Sigmoid colon (tissue), 4 donors: ENCODE data around the gene OTUD4.

ENCODE experiments used
- EP300 ChIP-seq, 4 donors: sonication (generic); formaldehyde crosslinking; IDR thresholded peaks; one replicate each; pipeline ENCODE4 v1.6.1; 2017; ENCODE audit warnings: antibody characterized with exemption in 4 of 4
- POLR2A ChIP-seq, 2 donors: fragments of 450-650 bp; IDR thresholded peaks; one replicate each; pipeline ENCODE4 v1.6.1; 2016; ENCODE audit warnings: antibody characterized with exemption in 2 of 2, mild to moderate bottlenecking in 2 of 2, moderate library complexity in 2 of 2
- POLR2AphosphoS5 ChIP-seq, 4 donors: sonication (generic); formaldehyde crosslinking; IDR thresholded peaks; one replicate each; pipeline ENCODE4 v1.6.1; 2017; ENCODE audit warnings: antibody characterized with exemption in 4 of 4
- TF ChIP-seq, protein P1 (sequence below), 4 experiments: fragments of 450-650 bp in 3 of 4; fragments of 200-600 bp in 1 of 4; IDR thresholded peaks; one replicate each; pipeline ENCODE4 v1.5.1; 2016 to 2019; ENCODE audit warnings: antibody characterized with exemption in 4 of 4, mild to moderate bottlenecking in 3 of 4, moderate library complexity in 2 of 4

DNA sequence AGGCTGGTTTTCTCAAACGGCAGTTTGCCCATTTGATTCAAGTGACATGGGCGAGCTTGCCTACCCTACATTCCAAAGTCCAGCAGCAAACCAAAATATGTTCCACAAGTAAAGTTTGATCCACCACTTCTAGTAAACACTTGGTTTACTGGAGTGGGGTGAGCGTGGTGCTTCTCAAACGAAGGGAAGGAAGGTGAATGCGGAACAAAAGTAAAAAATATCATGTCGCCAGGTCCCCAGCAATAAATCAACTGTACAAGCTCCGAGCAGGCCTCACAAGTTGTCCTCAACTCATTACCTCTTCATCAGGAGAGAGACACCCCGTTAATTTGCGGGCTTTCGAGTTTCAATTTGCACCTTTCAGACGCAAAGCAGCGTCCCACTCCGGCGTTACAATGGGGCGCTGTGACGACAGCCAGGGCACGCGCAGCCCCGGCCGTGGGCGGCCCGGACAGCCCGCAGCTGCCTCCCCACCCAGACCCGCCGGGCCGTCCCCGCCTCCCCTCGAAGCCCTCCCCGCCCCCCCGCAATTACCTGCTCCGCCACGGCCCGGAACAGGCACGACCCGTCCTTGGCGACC, 1.0 kb downstream of the OTUD4 start:
- TF ChIP-seq POLR2A (IDR thresholded peaks at IDR 0.05) (no peak), POLR2AphosphoS5 (IDR thresholded peaks at IDR 0.05) (peak; percentile 8 to 74 (median 68)), EP300 (IDR thresholded peaks at IDR 0.05) (no peak)
- TF ChIP-seq, protein P1, sequence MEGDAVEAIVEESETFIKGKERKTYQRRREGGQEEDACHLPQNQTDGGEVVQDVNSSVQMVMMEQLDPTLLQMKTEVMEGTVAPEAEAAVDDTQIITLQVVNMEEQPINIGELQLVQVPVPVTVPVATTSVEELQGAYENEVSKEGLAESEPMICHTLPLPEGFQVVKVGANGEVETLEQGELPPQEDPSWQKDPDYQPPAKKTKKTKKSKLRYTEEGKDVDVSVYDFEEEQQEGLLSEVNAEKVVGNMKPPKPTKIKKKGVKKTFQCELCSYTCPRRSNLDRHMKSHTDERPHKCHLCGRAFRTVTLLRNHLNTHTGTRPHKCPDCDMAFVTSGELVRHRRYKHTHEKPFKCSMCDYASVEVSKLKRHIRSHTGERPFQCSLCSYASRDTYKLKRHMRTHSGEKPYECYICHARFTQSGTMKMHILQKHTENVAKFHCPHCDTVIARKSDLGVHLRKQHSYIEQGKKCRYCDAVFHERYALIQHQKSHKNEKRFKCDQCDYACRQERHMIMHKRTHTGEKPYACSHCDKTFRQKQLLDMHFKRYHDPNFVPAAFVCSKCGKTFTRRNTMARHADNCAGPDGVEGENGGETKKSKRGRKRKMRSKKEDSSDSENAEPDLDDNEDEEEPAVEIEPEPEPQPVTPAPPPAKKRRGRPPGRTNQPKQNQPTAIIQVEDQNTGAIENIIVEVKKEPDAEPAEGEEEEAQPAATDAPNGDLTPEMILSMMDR (IDR thresholded peaks at IDR 0.05): no peak
